H1 (cell line): ENCODE results near the gene TAS1R3. TPM values are rescaled to one million over a fixed set of nuclear protein-coding genes. Genes with fewer than 3 reads are reported as not detected.

ENCODE experiments used
- BACH1 ChIP-seq: IDR thresholded peaks from 2 replicates; pipeline ENCODE4 v1.6.1; 2012; ENCODE audit warnings: low read length, improper control_type of control experiment
- BCL11A ChIP-seq, 2 experiments: IDR thresholded peaks; one replicate each; pipeline ENCODE4 v1.6.1; 2011; ENCODE audit warnings: low read depth in 2 of 2, low read length in 2 of 2, mild to moderate bottlenecking in 2 of 2
- CBX5 ChIP-seq: fragments of 300-800, 300-1000 bp; sonication (generic); IDR thresholded peaks from 2 replicates; pipeline ENCODE4 v1.7.1; 2016; ENCODE audit warnings: antibody characterized with exemption, low read length, low read depth
- EGR1 ChIP-seq: IDR thresholded peaks from 2 replicates; pipeline ENCODE4 v1.6.1; 2011; ENCODE audit warnings: low read depth, low read length, borderline replicate concordance
- EP300 ChIP-seq, 2 experiments: IDR thresholded peaks; 1 replicate in 1 of 2; 2 replicates in 1 of 2; pipeline ENCODE4 v1.6.1; 2011 to 2012; ENCODE audit warnings: low read depth in 2 of 2, low read length in 2 of 2, mild to moderate bottlenecking in 2 of 2, borderline replicate concordance in 1 of 2, inconsistent platforms in 1 of 2, moderate library complexity in 1 of 2
- HDAC2 ChIP-seq, 2 experiments: fragments of 300-600 bp in 1 of 2; sonication (generic) in 1 of 2; IDR thresholded peaks; 2 replicates each; pipeline ENCODE4 v1.6.1; 2011 to 2012; ENCODE audit warnings: low read depth in 2 of 2, low read length in 2 of 2, mild to moderate bottlenecking in 2 of 2, moderate library complexity in 2 of 2, borderline replicate concordance in 1 of 2, inconsistent platforms in 1 of 2
- JUN ChIP-seq: IDR thresholded peaks from 2 replicates; pipeline ENCODE4 v1.6.1; 2011; ENCODE audit warnings: low read depth, mild to moderate bottlenecking, improper control_type of control experiment, low read length
- JUND ChIP-seq: IDR thresholded peaks from 2 replicates; pipeline ENCODE4 v1.6.1; 2011; ENCODE audit warnings: mild to moderate bottlenecking, improper control_type of control experiment, low read length
- KDM1A ChIP-seq: fragments of 200-600, 300-600 bp; sonication (generic); IDR thresholded peaks from 2 replicates; pipeline ENCODE4 v1.7.1; 2016; ENCODE audit warnings: mild to moderate bottlenecking, low read length, borderline replicate concordance
- KDM5A ChIP-seq: fragments of 200-600 bp; IDR thresholded peaks from 2 replicates; pipeline ENCODE4 v1.7.1; 2012; ENCODE audit warnings: mild to moderate bottlenecking, low read length, inconsistent platforms, mixed read lengths
- MAFK ChIP-seq: IDR thresholded peaks from 2 replicates; pipeline ENCODE4 v1.6.1; 2012; ENCODE audit warnings: low read depth, mild to moderate bottlenecking, improper control_type of control experiment, low read length
- NRF1 ChIP-seq: IDR thresholded peaks from 2 replicates; pipeline ENCODE4 v1.6.1; 2011; ENCODE audit warnings: mild to moderate bottlenecking, low read depth, low read length, improper control_type of control experiment
- POLR2AphosphoS5 ChIP-seq: IDR thresholded peaks from 2 replicates; pipeline ENCODE4 v1.6.1; 2011; ENCODE audit warnings: low read depth, low read length
- RFX5 ChIP-seq: IDR thresholded peaks from 2 replicates; pipeline ENCODE4 v1.6.1; 2011; ENCODE audit warnings: low read depth, low read length, improper control_type of control experiment, borderline replicate concordance
- RNF2 ChIP-seq: fragments of 200-900, 300-1000 bp; sonication (generic); IDR thresholded peaks from 2 replicates; pipeline ENCODE4 v1.7.1; 2016; ENCODE audit warnings: borderline replicate concordance, low read depth, mild to moderate bottlenecking, antibody characterized with exemption, low read length; ENCODE audit not compliant: poor library complexity, severe bottlenecking; ENCODE audit errors: missing control alignments
- RXRA ChIP-seq: IDR thresholded peaks from 2 replicates; pipeline ENCODE4 v1.6.1; 2011; ENCODE audit warnings: low read depth, mild to moderate bottlenecking, low read length, moderate library complexity; ENCODE audit not compliant: insufficient read depth
- SP1 ChIP-seq: IDR thresholded peaks from 2 replicates; pipeline ENCODE4 v1.6.1; 2011; ENCODE audit warnings: low read depth, low read length
- SRF ChIP-seq: IDR thresholded peaks from 2 replicates; pipeline ENCODE4 v1.6.1; 2011; ENCODE audit warnings: mild to moderate bottlenecking, low read depth, low read length, moderate library complexity
- SUZ12 ChIP-seq: fragments of 200-600 bp; sonication (generic); IDR thresholded peaks from 2 replicates; pipeline ENCODE4 v1.6.1; 2012; ENCODE audit warnings: mild to moderate bottlenecking, inconsistent platforms, low read length, moderate library complexity, mixed read lengths
- TBP ChIP-seq: IDR thresholded peaks from 2 replicates; pipeline ENCODE4 v1.6.1; 2011; ENCODE audit warnings: low read depth, low read length, improper control_type of control experiment
- USF2 ChIP-seq: IDR thresholded peaks from 2 replicates; pipeline ENCODE4 v1.6.1; 2011; ENCODE audit warnings: low read length, improper control_type of control experiment
- YY1 ChIP-seq: IDR thresholded peaks from 2 replicates; pipeline ENCODE4 v1.6.1; 2011; ENCODE audit warnings: low read depth, mild to moderate bottlenecking, low read length
- ZNF274 ChIP-seq: IDR thresholded peaks from 2 replicates; pipeline ENCODE4 v1.7.0; 2012; ENCODE audit warnings: low read length, borderline replicate concordance; ENCODE audit errors: extremely low read depth
- polyA plus RNA-seq, 7 experiments: library from polyadenylated mRNA; depleted of rRNA in 3 of 7; stranded (reverse) in 5 of 7; unstranded in 2 of 7; fragments of >200 nt in 5 of 7; fragments of 200-250 nt in 2 of 7; gene quantifications; 1 replicate in 5 of 7; 2 replicates in 1 of 7; 4 replicates in 1 of 7; pipeline versions ENCODE4 v1.2.1 to v1.2.3, GENCODE V29; 2011 to 2013; ENCODE audit warnings: missing spikeins in 2 of 7, mixed read lengths in 2 of 7
- total RNA-seq: library from RNA; stranded (reverse); fragmentation: NEBNext Ultra II Directional; extraction: Animal tissue kit (Norgen Biotek cat#: 25700); gene quantifications from 2 replicates; pipeline ENCODE4 v1.2.1, GENCODE V29; 2021

Gene TAS1R3
- total and polyA plus RNA-seq, 2 of the 8 experiments (the other 6 are each of a cell fraction or from before 2014, with no cell fraction given), result 0.03 to 0.19 TPM

- TF ChIP-seq USF2 (no peak), TBP (no peak), SUZ12 (no peak), POLR2AphosphoS5 (peak; percentile 13; the same call in 1 of the 2 replicates), CBX5 (no peak), SP1 (no peak), RXRA (no peak), ZNF274 (no peak), EP300 (IDR thresholded peaks at IDR 0.05; ENCODE audit: borderline replicate concordance in 1 of 2, low read depth in 2 of 2, low read length in 2 of 2) (no peak), SRF (no peak), HDAC2 (IDR thresholded peaks at IDR 0.05; ENCODE audit: borderline replicate concordance in 1 of 2, low read depth in 2 of 2, low read length in 2 of 2) (no peak), BACH1 (no peak), BCL11A (IDR thresholded peaks at IDR 0.05; ENCODE audit: low read depth in 2 of 2, low read length in 2 of 2) (no peak), JUN (no peak), RFX5 (no peak), KDM5A (no peak), YY1 (no peak), MAFK (no peak), RNF2 (no peak), EGR1 (no peak), JUND (no peak), KDM1A (no peak), NRF1 (no peak)
Measured at GRCh38 chr1:1371746-1372711, 40.9 kb downstream of the TAS1R3 start (continued).
